Prostate gland (tissue), 2 donors: ENCODE measurements around the gene NR6A1.

ENCODE experiments used
- POLR2A ChIP-seq: fragments of 450-650 bp; IDR thresholded peaks from one replicate; pipeline ENCODE4 v1.6.1; 2016; ENCODE audit warnings: antibody characterized with exemption, mild to moderate bottlenecking
- TF ChIP-seq, protein P1 (sequence below), 4 experiments: fragments of 200-600 bp in 2 of 4; fragments of 450-650 bp in 2 of 4; sonication (generic) in 2 of 4; IDR thresholded peaks; 1 replicate in 3 of 4; 2 replicates in 1 of 4; pipeline ENCODE4 v1.5.1; 2016 to 2019; ENCODE audit warnings: antibody characterized with exemption in 4 of 4, mild to moderate bottlenecking in 2 of 4, moderate library complexity in 2 of 4

DNA sequence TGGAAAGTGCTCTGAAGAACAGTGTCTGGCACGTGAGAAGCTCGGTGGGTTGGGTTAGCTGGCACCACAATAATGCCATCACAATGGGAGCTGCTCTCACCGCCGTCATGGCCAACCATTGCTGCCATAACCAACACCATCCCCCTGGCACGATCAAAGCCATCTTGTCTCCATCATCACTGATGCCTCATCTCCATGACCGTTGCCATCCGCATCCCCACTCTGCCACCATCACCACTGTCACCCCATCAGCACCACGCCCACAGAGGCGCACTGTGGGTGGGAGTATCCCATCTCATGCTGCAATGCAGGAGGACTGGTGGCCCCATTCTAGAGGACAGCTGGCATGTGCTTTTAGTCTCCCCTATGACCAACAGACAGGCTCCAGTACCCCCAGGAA lies 287.6 kb downstream of the NR6A1 start:
- no peak for TF ChIP-seq POLR2A
- TF ChIP-seq, protein P1, sequence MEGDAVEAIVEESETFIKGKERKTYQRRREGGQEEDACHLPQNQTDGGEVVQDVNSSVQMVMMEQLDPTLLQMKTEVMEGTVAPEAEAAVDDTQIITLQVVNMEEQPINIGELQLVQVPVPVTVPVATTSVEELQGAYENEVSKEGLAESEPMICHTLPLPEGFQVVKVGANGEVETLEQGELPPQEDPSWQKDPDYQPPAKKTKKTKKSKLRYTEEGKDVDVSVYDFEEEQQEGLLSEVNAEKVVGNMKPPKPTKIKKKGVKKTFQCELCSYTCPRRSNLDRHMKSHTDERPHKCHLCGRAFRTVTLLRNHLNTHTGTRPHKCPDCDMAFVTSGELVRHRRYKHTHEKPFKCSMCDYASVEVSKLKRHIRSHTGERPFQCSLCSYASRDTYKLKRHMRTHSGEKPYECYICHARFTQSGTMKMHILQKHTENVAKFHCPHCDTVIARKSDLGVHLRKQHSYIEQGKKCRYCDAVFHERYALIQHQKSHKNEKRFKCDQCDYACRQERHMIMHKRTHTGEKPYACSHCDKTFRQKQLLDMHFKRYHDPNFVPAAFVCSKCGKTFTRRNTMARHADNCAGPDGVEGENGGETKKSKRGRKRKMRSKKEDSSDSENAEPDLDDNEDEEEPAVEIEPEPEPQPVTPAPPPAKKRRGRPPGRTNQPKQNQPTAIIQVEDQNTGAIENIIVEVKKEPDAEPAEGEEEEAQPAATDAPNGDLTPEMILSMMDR (IDR thresholded peaks at IDR 0.05) = no peak
